Endothelial cell of umbilical vein (primary cell): ENCODE results near the gene CUX1.

Source experiments
- CTCF ChIP-seq, 2 donors: IDR thresholded peaks; 1 replicate in 1 of 2; 2 replicates in 1 of 2; pipeline ENCODE4 v1.5.1; 2011; ENCODE audit warnings: low read length in 2 of 2, mild to moderate bottlenecking in 2 of 2, moderate library complexity in 2 of 2, control low read depth in 1 of 2, inconsistent platforms in 1 of 2, low read depth in 1 of 2; ENCODE audit not compliant: insufficient read depth in 1 of 2; ENCODE audit errors: extremely low read depth in 1 of 2
- GATA2 ChIP-seq: IDR thresholded peaks from 2 replicates; pipeline ENCODE4 v1.7.0; 2011; ENCODE audit warnings: low read depth, mild to moderate bottlenecking, moderate library complexity, mixed read lengths, low read length; ENCODE audit not compliant: insufficient read length, insufficient read depth

- TF ChIP-seq CTCF (IDR thresholded peaks at IDR 0.05; ENCODE audit: extremely low read depth in 1 of 2, insufficient read depth in 1 of 2, low read depth in 1 of 2, low read length in 2 of 2) (no peak), GATA2 (no peak)
These were observed 154.0 kb downstream of the CUX1 start for GRCh38 chr7:101971457-101971856.
